ENCODE data around the gene ROBO2.
"Not testable (repeated sequence)": the region's sequence is repeated elsewhere in the genome, so short reads cannot be mapped to it uniquely, and the experiment has no call there.

Gene ROBO2

GRCh38 chr3:77365152-77365551 lies 325.3 kb downstream of the ROBO2 start:
- no peak overlapping the region for H3K4me3 ChIP-seq (ENCODE audit: low read depth, low read length)
- DNase-seq (ENCODE audit: low read depth) = no peak

DNA sequence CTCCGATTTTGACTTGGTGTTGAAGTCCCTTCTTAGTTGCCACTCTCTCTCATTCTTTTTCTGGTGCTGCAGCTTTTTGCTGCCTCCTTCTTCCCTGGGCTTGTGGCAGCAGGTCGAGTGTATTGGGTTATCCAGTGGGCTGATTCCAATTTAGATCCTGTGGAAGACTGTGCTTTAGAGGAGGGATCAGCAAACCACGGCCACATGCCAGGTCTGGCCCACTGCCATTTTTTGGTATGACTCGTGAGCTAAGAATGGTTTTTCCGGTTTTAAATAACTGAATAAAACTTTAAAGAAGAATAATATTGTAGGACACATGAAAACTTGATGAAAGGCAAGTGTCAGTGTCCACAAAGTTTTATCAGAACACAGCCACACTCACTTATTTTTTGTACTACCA lies 330.5 kb downstream of the ROBO2 start:
- no peak overlapping the region for H3K4me3 ChIP-seq (ENCODE audit: low read depth, low read length)
- peak; percentile 44 for DNase-seq (ENCODE audit: low read depth)

GRCh38 chr3:77372018-77372417 lies 332.1 kb downstream of the ROBO2 start:
- DNase-seq (ENCODE audit: low read depth) = no peak
- no peak overlapping the region for H3K4me3 ChIP-seq (ENCODE audit: low read depth, low read length)

GRCh38 chr3:77372634-77373346 lies 332.9 kb downstream of the ROBO2 start:
- no peak for DNase-seq (ENCODE audit: low read depth)
- H3K4me3 ChIP-seq (ENCODE audit: low read depth, low read length) = no peak overlapping the region

DNA sequence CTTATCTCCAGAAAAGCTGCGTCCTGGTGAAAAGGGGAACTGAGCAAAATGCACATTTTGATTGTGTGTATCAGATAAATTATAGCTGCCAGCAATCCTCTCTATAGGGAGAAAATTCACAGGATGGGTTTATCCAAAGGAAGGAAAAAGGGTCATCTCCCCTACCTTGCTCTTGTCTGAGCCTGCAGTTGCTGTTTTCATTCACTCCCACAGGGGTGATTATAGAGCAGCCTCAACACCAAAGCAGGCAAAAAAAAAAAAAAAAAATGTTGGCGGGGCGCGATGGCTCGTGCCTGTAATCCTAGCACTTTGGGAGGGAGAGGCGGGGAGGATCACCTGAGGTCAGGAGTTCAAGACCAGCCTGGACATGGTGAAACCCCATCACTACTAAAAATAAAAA lies 333.7 kb downstream of the ROBO2 start:
- DNase-seq (ENCODE audit: low read depth) = no peak

GRCh38 chr3:77376511-77376910 lies 336.6 kb downstream of the ROBO2 start:
- no peak overlapping the region for H3K4me3 ChIP-seq (ENCODE audit: low read depth, low read length)
- no peak for DNase-seq (ENCODE audit: low read depth)

More for the DNA sequence above, 333.7 kb downstream of the ROBO2 start:
- H3K4me3 ChIP-seq (ENCODE audit: low read depth, low read length) = no peak overlapping the region

GRCh38 chr3:77377717-77378116 lies 337.8 kb downstream of the ROBO2 start:
- no peak for DNase-seq (ENCODE audit: low read depth)
- H3K4me3 ChIP-seq (ENCODE audit: low read depth, low read length) = no peak overlapping the region

DNA sequence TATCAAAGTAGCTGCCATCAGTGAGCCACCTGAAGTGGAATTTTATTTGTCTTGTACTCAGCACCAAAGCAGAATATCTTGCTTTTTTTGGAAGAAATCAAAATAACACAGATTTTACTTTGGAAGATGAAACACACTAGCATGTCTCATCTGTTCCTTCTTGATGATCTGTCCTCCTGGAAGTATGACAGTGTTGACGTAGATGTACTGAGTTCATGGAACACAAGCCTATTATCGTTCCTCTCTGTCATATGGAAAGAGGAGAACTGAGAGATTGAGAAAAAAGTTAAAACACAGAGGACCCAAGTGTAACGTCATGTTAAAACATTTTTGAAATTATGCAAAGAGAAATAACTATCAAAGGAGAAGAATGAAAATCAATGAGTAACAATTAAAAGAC lies 340.2 kb downstream of the ROBO2 start:
- no peak overlapping the region for H3K4me3 ChIP-seq (ENCODE audit: low read depth, low read length)
- no peak for DNase-seq (ENCODE audit: low read depth)

- DNase-seq (ENCODE audit: low read depth) = no peak
- H3K4me3 ChIP-seq (ENCODE audit: low read depth, low read length) = no peak overlapping the region
Measured at GRCh38 chr3:77381431-77381830, 341.5 kb downstream of the ROBO2 start.

- no peak for DNase-seq (ENCODE audit: low read depth)
- no peak overlapping the region for H3K4me3 ChIP-seq (ENCODE audit: low read depth, low read length)
Measured at GRCh38 chr3:77392181-77392580, 352.3 kb downstream of the ROBO2 start.

DNA sequence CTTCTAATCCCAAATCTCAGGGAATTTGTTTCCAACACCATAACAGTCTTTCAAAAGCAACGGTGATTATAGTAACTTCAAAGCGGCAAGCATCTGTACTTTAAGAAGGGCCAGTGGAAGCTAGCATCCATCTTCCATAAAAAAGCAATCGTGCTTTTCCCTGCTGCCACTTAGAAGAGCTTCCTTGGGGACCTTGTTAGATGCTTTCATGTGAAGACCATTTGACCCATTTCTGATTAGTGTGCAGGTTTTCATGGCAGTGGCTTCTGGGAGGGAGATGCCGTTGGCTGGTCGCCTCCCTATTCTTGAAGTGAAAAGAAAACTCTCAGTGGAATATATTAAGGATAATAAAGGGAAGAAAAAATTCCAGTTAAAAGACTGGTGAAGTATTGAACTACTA lies 354.1 kb downstream of the ROBO2 start:
- no peak for DNase-seq (ENCODE audit: low read depth)
- H3K4me3 ChIP-seq (ENCODE audit: low read depth, low read length) = no peak overlapping the region

GRCh38 chr3:77404871-77405270 lies 365.0 kb downstream of the ROBO2 start:
- no peak overlapping the region for H3K4me3 ChIP-seq (ENCODE audit: low read depth, low read length)
- no peak for DNase-seq (ENCODE audit: low read depth)

- DNase-seq (ENCODE audit: low read depth) = no peak
- H3K4me3 ChIP-seq (ENCODE audit: low read depth, low read length) = no peak overlapping the region
Measured at GRCh38 chr3:77407441-77407840, 367.5 kb downstream of the ROBO2 start.

- H3K4me3 ChIP-seq (ENCODE audit: low read depth, low read length); DNase-seq (ENCODE audit: low read depth): not testable (repeated sequence)
Measured at GRCh38 chr3:77410334-77410733, 370.4 kb downstream of the ROBO2 start.

GRCh38 chr3:77411334-77411733 lies 371.4 kb downstream of the ROBO2 start:
- DNase-seq (ENCODE audit: low read depth) = no peak
- H3K4me3 ChIP-seq (ENCODE audit: low read depth, low read length) = no peak overlapping the region

- no peak for DNase-seq (ENCODE audit: low read depth)
- no peak overlapping the region for H3K4me3 ChIP-seq (ENCODE audit: low read depth, low read length)
Measured at GRCh38 chr3:77412021-77412438, 372.1 kb downstream of the ROBO2 start.

DNA sequence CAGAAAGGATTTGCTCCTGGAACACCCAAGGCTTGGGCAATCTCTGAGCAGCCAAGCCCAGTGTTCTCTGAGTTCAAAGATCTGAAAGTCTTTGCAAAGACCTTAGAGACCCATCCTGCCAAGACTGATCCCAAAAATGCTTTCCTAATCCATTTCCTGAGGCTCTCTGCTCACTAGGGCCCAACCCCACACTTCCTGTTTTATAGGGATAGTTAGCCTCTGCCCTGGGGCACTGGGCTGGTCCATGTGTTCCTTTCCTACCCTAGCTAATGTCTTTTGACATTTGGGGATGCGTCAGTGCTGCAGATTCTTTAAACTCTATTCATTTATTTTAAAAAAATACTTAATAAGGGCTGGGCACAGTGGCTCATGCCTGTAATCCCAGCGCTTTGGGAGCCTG lies 372.7 kb downstream of the ROBO2 start:
- no peak overlapping the region for H3K4me3 ChIP-seq (ENCODE audit: low read depth, low read length)
- no peak for DNase-seq (ENCODE audit: low read depth)

GRCh38 chr3:77414881-77415280 lies 375.0 kb downstream of the ROBO2 start:
- DNase-seq (ENCODE audit: low read depth) = no peak
- H3K4me3 ChIP-seq (ENCODE audit: low read depth, low read length) = no peak overlapping the region

DNA sequence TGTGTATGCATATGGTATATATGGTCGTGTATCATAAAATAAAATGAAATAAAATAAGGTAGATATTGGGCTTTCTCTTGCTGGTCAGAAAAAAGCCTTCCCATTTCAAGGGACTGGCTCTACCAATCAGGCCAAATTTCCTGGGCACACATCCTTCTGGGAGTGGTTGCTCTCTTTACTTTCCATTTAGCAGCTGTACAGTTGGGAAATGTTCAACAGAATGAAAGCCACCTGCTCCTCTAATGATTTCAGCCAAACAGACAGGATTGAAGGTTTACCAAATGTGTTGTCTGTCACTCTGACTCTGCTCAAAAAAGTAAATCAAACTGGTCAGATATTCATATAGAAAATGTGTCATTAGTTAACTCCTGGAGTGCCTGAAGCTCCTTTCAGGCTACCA lies 380.4 kb downstream of the ROBO2 start:
- no peak overlapping the region for H3K4me3 ChIP-seq (ENCODE audit: low read depth, low read length)
- no peak for DNase-seq (ENCODE audit: low read depth)

GRCh38 chr3:77421916-77422315 lies 382.0 kb downstream of the ROBO2 start:
- H3K4me3 ChIP-seq (ENCODE audit: low read depth, low read length) = no peak overlapping the region
- no peak for DNase-seq (ENCODE audit: low read depth)

- H3K4me3 ChIP-seq (ENCODE audit: low read depth, low read length) = no peak overlapping the region
- no peak for DNase-seq (ENCODE audit: low read depth)
Measured at GRCh38 chr3:77426531-77426930, 386.6 kb downstream of the ROBO2 start.

GRCh38 chr3:77427528-77427927 lies 387.6 kb downstream of the ROBO2 start:
- DNase-seq (ENCODE audit: low read depth) = no peak
- H3K4me3 ChIP-seq (ENCODE audit: low read depth, low read length) = no peak overlapping the region

Data from skeletal muscle cell (primary cell).